C4-2B (cell line): ENCODE results near the gene CDKN2AIP.

Source experiments
- CTCF ChIP-seq: fragments of 450-650 bp; conservative IDR thresholded peaks from 2 replicates; pipeline ENCODE4 v1.5.1; 2017; ENCODE audit warnings: mild to moderate bottlenecking
- ZFX ChIP-seq: fragments of 450-650 bp; IDR thresholded peaks from 2 replicates; pipeline ENCODE4 v1.6.1; 2017

DNA sequence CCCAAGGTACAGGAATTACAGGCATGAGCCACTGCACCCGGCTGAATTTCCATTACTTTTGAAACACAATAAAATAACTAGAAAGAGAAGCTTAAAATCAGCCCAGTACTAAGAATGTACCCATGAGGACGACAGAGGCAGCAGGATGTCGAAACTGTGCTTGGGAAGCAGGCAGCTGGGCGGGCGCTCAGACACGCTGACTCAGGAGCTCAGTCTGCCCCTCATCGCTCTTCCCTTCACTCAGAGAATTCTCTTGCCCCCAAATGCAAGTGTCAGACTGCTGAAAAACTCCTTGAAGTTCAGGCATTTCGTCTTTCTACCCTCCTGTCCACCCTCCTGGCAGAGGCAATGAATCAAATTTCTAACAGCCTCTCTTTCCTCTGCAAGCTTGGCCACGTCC, 41.0 kb upstream of the CDKN2AIP start:
- TF ChIP-seq CTCF: no peak
- no peak for TF ChIP-seq ZFX
